HG02852 (cell line): ENCODE data around the gene PPM1N.

Source experiments
- ATAC-seq: cut with Tn5 transposase; IDR thresholded peaks from one replicate; pipeline ENCODE4 v1.9.1; 2021; ENCODE audit warnings: mild to moderate bottlenecking, moderate library complexity; ENCODE audit not compliant: unreplicated experiment

The PPM1N gene, protein sequence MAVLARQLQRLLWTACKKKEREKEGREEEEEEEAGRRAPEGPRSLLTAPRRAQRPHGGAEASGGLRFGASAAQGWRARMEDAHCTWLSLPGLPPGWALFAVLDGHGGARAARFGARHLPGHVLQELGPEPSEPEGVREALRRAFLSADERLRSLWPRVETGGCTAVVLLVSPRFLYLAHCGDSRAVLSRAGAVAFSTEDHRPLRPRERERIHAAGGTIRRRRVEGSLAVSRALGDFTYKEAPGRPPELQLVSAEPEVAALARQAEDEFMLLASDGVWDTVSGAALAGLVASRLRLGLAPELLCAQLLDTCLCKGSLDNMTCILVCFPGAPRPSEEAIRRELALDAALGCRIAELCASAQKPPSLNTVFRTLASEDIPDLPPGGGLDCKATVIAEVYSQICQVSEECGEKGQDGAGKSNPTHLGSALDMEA

DNA sequence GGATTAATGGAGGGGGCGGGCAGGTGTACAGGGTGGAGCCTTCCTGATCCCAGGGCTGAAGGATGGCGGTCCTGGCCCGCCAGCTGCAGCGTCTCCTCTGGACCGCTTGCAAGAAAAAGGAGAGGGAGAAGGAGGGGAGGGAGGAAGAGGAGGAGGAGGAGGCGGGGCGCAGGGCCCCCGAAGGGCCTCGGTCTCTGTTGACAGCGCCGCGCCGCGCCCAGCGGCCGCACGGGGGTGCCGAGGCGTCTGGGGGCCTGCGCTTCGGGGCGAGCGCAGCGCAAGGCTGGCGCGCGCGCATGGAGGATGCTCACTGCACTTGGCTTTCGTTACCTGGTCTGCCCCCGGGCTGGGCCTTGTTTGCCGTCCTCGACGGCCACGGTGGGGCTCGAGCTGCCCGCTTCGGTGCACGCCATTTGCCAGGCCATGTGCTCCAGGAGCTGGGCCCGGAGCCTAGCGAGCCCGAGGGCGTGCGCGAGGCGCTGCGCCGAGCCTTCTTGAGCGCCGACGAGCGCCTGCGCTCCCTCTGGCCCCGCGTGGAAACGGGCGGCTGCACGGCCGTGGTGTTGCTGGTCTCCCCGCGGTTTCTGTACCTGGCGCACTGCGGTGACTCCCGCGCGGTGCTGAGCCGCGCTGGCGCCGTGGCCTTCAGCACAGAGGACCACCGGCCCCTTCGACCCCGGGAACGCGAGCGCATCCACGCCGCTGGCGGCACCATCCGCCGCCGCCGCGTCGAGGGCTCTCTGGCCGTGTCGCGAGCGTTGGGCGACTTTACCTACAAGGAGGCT is at the start of gene PPM1N:
PPM1N (plus strand) TSS at position 33 of the 785 bp plus-strand sequence; CDS start at position 63, 30 bp downstream.
- ATAC-seq = no peak

DNA sequence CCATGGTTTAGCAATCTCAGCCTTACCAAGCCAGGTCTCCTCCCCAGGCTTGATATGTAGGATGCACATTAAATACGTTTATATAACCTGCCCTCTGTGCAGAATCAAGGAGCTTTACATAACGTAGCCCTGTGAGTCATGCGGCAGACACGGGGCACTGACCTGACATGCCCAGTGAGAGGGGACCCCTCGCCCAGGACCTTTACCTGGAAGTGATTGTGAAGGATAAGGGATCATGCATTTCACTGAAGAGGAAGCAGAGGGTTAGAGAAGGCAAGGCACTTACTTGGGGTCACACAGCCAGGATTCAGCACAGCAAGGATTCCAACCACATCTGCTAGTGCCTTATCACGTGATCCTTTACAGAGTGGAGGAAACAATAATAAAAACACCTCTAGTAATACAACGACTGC is 49.4 kb upstream of the PPM1N start:
- no peak for ATAC-seq

DNA sequence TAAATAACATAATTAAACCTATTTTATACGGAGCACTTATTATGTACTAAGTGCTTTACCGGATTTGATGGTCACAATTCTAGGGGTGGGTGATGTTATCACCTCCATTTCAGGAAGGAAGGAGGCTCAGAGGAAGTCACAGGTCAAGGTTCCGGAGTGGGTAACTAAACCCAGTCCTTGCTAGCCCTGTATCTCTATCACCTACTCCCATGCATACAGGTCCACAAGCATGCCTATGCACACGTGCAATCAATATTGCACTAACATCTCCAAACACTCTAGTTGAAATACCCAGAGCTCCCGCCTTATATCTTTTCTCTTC is 48.3 kb upstream of the PPM1N start:
- ATAC-seq = no peak

DNA sequence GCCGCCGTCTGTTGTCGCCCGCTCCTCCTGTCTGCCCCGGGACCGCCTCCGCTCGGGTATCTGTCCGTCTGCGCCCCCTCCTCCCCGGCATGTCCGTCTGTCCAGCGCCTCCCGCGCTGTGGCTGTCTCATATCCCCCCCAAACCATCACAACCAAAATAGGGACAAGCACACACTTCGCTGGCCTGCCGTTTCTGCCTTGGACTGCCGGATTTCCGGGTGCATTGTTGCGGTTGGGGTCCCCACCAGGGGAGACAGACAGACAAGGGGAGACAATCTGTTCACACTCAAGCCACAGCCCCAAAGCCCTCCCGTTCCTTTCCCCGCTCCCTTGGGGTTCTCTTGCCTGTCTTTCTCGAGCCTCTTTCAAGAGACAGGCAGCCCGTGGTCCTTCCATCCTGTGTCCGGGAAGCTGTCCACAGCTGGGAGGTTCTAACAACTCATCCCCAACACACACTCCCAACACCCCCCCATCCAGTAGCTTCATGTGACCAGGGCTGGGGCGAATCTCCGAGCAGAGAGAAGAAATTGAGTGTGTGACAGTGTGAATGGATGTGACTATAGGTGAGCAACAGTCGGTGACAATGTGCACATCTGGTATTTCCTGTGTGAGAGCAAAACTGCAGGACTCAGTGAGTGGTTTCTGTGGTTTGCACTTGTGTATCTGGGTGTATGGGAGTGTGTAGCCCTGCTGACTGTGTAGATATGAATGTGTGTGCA is 47.0 kb upstream of the PPM1N start:
- peak; percentile 22 for ATAC-seq

DNA sequence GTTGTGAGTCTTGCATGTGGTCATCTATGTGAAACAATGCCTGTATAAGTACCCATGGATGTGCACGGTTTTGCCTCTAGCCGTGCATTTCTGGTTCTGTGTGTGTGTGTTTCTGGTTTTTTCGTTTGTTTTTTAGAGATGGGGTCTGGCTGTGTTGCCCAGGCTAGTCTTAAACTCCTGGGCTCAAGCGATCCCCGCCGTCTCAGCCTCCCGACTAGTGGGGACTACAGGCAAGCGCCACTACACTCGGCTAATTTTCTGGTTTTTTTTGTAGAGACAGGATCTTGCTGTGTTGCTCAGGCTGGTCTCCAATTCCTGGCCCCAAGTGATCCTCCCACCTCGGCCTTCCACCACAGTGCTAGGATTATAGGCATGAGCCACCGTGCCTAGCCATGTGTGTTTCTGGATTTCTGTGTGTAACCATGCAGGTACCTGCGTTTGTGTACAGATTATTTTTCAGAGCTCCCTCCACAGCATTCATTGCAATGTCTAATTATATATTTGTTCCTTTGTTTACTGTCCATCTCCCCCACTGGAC is 46.3 kb upstream of the PPM1N start:
- no peak for ATAC-seq

DNA sequence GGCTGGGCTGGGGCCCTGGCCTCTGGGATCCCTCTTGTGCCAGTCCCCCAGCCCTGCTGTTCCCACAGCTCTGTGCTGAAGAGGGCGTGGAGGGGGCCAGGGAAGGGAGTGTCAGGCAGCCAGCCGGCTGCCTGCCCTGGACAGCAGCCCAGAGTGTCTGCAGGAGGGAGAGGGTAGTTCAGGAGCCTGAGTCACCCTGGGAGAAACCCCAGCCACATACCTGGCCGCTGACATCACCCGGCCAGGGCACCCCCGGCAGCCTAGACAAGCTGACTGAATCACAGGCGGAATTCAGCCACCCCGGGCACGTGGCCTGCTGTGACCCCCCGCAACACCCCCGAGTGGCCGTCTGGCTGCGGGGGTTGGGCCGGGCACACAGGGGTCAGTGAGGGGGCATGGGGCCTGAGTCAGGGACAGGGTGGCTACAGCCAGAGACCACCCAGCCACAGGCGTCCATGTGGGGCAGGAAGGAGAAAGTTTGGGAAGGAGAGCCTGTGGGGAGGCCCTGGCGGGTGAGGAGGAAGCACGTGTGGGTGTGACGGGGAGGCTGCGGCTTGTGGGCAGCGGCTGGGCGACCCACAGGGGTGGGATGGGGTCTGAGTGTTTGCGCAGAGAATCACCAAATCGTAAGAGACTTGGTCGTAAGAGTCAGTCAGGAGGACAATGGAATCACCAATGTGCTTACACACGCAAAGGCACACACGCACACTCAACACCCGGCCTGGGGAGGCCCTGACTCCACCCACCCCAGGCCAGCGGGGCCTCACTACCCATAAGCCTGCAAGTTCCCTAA is 42.3 kb upstream of the PPM1N start:
- ATAC-seq = no peak

DNA sequence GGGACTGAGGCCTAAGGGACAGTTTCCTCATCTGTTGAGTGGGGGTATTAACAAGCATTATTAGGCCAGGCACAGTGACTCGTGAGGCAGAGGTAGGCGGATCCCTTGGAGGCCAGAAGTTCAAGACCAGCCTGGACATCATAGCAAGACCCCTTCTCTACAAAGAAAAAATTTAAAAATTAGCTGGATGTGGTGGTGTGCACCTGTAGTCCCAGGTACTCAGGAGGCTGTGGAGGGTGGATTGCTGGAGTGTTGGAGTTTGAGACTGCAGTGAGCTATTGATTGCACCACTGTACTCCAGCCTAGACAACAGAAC is 41.8 kb upstream of the PPM1N start:
- no peak for ATAC-seq

DNA sequence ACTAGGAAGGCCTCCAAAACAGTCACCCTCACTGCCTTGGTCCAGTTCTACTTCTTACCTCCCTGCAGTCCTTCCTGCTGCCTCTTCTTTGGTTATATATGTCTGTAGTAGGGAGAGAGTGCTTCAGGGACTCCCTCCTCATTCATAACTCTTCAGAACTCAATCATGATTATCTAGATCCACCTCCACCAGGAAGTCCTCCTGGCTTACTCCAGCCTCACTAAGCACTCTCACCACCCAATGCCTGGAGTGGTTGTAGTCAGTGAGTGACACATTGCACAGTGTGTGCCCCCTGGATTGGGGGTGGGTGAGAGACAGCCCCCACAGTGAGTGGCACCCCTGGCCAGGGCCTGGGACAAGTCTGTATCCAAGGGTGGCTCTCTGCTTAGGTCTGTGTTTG is 40.5 kb upstream of the PPM1N start:
- no peak for ATAC-seq

DNA sequence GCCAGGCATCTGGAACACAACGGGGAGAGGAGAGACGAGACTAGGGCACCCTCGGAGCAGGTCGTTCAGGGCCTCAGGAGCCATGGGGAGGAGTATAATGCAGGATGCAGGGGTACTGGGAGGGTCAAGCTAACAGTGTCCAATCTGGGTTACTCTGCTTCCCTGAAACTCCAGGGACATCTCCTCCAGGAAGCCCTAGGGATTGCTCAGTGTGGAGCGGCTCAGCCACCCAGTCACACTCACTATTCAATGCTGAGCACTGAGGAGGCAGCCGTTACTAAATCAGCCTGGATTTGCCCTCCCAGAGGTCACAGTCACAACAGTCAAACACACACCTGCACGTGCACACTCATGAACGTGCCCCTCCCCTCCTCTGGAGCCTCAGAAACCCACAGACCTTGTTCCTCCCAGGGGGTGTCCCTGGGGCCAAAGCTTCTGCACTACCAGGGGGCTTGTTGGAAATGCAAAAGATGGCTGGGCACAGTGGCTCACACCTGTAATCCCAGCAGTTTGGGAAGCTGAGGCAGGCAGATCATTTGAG is 37.4 kb upstream of the PPM1N start:
- ATAC-seq = no peak

DNA sequence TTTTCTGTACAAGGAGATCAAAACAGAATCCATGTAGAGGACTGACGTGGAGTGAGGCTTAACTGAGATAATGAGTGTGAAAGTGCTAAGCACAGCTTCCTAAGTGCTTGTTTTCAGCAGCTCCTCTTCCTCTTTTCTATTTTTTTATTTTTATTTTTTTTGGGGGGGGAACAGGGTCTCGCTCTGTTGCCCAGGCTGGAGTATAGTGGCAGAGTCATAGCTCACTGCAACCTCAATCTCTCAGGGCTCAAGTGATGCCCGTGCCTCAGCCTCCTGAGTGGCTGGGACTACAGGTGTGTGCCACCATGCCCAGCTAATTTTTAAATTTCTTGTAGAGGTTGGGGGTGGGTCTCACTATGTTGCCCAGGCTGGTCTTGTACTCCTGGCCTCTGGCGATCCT is 36.1 kb upstream of the PPM1N start:
- ATAC-seq = no peak

DNA sequence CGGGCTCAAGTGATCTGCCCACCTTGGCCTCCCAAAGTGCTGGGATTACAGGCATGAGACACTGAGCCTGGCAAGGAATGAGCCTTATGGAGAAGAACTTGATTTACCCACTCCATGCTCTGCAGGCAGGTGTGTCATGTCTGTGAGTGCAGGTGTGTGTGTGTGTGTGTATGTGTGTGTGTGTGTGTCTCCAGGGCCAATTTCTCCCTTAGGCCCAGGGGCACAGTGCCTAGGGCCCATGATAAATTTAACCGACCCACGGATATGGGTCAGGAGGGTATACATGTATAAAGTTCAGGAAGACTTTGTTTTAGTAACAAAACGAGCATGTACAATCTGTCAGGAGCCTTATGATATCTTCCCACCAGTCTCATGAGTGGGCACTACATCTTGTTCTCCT is 35.0 kb upstream of the PPM1N start:
- no peak for ATAC-seq

DNA sequence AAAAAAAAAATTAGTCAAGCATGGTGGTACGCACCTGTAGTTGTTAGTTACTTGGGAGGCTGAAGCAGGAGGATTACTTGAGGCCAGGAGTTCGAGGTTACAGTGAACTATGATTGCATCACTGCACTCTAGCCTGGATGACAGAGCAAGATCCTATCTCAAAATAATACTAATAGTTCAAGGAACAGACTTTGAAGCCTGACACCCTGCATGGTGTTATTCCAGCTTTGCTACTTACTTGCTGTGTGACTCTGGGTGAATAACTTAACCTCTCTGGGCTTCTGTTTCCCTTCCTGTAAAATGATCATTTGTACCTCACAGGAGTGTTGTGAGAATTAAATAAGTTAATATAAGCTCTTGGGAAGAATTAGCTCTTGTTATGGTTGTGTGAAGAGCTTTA is 34.0 kb upstream of the PPM1N start:
- ATAC-seq = no peak

DNA sequence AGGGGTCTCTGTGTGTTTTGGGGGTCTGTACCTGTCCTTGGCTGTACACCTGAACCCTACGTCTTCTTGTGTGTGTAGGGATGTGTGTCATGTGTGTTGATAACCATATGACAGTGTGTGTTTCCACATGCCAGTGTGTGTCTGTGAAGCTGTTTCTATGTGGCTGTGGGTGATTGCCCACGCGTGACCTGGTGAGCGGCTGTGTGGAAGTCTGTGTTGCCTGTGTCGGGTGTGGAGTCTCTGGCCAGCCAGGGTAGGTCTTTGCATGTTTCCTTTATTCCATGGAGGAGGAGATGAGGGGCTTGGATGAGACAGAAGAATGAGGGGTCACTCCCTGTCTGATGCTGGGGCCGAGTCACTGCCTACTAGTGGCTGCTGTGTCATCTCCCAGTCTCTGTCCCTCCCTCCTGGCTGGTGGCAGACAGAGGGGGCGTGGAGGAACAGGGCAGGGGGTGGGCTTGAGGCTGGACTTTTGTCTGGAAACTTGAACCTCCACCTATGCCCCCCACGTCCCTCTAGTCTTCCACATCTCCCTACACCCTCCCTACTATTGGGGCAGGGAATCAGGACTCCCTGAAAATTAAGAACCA is 33.3 kb upstream of the PPM1N start:
- no peak for ATAC-seq

DNA sequence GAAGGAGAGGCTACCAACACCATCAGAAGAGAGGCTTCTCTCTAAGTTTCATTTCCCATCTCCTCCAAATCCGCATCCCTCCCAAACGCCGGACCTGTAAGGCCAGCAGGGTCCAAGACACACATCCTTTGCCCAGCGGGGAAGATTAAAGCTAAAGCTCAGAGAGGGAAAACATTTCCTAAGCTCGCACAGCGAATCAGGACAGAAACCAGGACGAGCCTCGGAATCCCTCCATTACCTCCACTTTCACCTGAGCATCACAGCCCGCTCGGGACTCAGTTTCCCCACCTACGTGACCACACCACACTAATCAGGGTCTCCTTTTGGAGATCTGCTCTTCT is 31.2 kb upstream of the PPM1N start:
- no peak for ATAC-seq

DNA sequence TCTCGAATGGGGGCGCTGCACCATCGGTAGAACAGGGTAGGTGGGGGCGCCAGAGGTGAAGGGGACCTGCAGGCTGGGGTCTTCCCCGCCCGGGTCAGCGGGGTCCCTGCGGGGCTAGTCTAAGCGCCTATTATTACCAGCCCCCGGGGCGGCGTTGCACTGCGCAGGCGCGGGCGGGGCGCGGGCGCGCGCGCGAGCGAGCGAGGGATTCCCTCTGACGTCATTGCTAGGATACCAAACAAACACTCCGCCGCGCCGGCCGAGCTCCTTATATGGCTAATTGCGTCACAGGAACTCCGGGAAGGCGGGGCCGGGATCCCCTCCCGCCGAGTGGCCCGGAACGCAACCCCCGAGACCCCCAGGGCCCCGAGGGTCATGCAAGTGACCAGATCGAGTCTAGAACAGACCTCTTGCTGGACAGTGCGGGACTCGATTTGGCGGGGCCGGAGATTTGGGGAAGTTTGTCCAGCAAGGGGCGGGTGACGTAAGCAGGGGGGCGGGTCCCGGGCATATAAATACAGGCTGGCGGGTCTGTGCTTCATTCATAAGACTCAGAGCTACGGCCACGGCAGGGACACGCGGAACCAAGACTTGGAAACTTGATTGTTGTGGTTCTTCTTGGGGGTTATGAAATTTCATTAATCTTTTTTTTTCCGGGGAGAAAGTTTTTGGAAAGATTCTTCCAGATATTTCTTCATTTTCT is 30.6 kb upstream of the PPM1N start, which contains the start of gene FOSB:
FOSB (plus strand) TSS at position 541 of the 703 bp plus-strand sequence. CDS start 591 bp downstream, outside the sequence.
- ATAC-seq = no peak

DNA sequence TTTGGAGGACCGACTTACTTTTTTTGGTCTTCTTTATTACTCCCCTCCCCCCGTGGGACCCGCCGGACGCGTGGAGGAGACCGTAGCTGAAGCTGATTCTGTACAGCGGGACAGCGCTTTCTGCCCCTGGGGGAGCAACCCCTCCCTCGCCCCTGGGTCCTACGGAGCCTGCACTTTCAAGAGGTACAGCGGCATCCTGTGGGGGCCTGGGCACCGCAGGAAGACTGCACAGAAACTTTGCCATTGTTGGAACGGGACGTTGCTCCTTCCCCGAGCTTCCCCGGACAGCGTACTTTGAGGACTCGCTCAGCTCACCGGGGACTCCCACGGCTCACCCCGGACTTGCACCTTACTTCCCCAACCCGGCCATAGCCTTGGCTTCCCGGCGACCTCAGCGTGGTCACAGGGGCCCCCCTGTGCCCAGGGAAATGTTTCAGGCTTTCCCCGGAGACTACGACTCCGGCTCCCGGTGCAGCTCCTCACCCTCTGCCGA is 30.0 kb upstream of the PPM1N start:
- ATAC-seq = no peak

DNA sequence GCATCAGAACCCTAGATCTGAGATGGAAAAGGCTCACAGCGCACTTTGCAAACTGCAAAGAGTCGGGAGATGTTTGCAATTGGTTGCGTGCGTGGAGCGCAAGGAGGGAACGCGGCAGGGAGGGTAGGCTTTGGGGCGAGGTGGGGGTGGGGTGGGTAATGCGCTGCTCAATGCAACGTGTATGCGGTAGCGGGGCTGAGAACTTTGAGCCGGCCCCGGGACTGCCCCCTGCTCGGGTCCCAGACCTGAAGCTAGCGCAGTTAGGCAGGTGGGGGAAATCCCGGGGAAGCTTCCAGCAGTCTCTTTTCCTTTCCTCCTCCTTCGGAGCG is 29.5 kb upstream of the PPM1N start:
- ATAC-seq = peak; percentile 15

DNA sequence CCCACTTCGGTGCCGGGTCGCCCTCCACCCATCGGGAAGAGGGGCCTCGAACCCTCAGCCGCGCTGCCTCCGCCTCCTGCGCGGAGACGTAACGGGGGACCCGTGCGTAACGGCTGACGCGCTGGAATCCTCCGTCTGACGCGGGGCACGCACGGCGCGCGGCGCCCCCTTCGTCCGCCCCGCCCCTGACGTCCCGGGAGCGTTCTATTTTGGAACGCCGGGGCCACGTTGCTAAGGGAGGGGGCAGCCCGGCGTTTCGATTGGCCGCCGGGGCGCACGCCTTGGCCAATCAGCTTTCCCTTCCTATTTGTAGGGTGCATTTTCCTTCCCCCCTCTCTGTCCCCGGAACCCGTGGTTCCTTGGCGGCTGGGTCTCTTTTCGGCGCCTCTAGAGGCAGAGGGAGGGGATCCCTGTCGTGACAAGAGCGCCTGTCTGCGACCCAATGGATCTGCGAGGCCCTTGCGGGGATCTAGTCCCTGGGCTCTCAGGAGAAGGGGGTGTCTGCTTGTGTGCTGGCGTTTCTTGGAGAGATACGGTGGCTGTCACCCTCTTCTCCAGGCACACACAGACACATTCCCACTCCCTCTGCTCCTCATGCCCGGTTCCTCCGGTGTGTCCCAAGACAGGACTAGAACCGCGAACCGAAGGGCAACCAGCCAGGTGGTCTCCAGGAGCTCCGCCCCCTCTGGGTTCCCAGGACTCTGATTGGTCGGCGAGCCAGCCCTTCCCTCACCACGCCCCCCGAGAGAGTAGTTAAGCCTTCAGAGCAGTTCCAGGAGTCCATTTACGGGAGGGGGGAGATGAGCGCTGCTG is 28.9 kb upstream of the PPM1N start:
- ATAC-seq = peak; percentile 60
